NCI-H748 (cell line): ENCODE data around the gene TMEM225.
A peak's percentile ranks its signal among the peaks of the same experiment; 100 is the strongest.
"Not testable (repeated sequence)": the region's sequence is repeated elsewhere in the genome, so short reads cannot be mapped to it uniquely, and the experiment has no call there.

Experiments used
- DNase-seq: peaks from one replicate; lab custom pipeline; 2025; ENCODE audit not compliant: unreplicated experiment; lab: John Stamatoyannopoulos, UW

TMEM225 gene

GRCh38 chr11:123885570-123885969 lies at the start of gene TMEM225:
TMEM225 (minus strand) TSS chr11:123885670; CDS start chr11:123885425, 245 bp downstream.
- DNase-seq, result no peak

- no peak for DNase-seq
Observed at GRCh38 chr11:123924027-123924426, 38.6 kb upstream of the TMEM225 start.

GRCh38 chr11:123920943-123921342 lies 35.5 kb upstream of the TMEM225 start:
- DNase-seq, result no peak

- peak; percentile 57 for DNase-seq
Observed at GRCh38 chr11:123905826-123906225, 20.4 kb upstream of the TMEM225 start.

- DNase-seq, result no peak
Observed at GRCh38 chr11:123904932-123905331, 19.5 kb upstream of the TMEM225 start.

- no peak for DNase-seq
Observed at GRCh38 chr11:123903932-123904331, 18.5 kb upstream of the TMEM225 start.

GRCh38 chr11:123901867-123902266 lies 16.4 kb upstream of the TMEM225 start, which contains the start of gene OR8D4:
OR8D4 (plus strand) TSS chr11:123902167; CDS start chr11:123906432, 4,265 bp downstream.
- DNase-seq, result no peak

GRCh38 chr11:123899792-123900191 lies 14.3 kb upstream of the TMEM225 start:
- DNase-seq, result no peak

GRCh38 chr11:123892031-123892430 lies 6.6 kb upstream of the TMEM225 start:
- no peak for DNase-seq

GRCh38 chr11:123880912-123881311 lies 4.6 kb downstream of the TMEM225 start:
- DNase-seq, result no peak

- not testable (repeated sequence) for DNase-seq
Observed at GRCh38 chr11:123867795-123868194, 17.7 kb downstream of the TMEM225 start.

- not testable (repeated sequence) for DNase-seq
Observed at GRCh38 chr11:123865293-123865692, 20.2 kb downstream of the TMEM225 start.

- DNase-seq, result no peak
Observed at GRCh38 chr11:123859731-123860130, 25.7 kb downstream of the TMEM225 start.

GRCh38 chr11:123856444-123856843 lies 29.0 kb downstream of the TMEM225 start:
- DNase-seq, result no peak

GRCh38 chr11:123853038-123853437 lies 32.4 kb downstream of the TMEM225 start:
- DNase-seq, result no peak

- no peak for DNase-seq
Observed at GRCh38 chr11:123852321-123852720, 33.1 kb downstream of the TMEM225 start.

- DNase-seq, result no peak
Observed at GRCh38 chr11:123851110-123851509, 34.4 kb downstream of the TMEM225 start.

GRCh38 chr11:123841174-123841573 lies 44.3 kb downstream of the TMEM225 start:
- DNase-seq, result no peak

GRCh38 chr11:123839131-123839530 lies 46.3 kb downstream of the TMEM225 start:
- DNase-seq, result no peak

- DNase-seq, result no peak
Observed at GRCh38 chr11:123838659-123839058, 46.8 kb downstream of the TMEM225 start.

- DNase-seq, result no peak
Observed at GRCh38 chr11:123838199-123838598, 47.3 kb downstream of the TMEM225 start.

GRCh38 chr11:123833095-123833494 lies 52.4 kb downstream of the TMEM225 start:
- no peak for DNase-seq
